GM19438 (cell line): ENCODE results near the gene PRKN.

Source experiments
- ATAC-seq: cut with Tn5 transposase; IDR thresholded peaks from one replicate; pipeline ENCODE4 v1.9.1; 2021; ENCODE audit warnings: low read depth; ENCODE audit not compliant: unreplicated experiment

The PRKN gene

DNA sequence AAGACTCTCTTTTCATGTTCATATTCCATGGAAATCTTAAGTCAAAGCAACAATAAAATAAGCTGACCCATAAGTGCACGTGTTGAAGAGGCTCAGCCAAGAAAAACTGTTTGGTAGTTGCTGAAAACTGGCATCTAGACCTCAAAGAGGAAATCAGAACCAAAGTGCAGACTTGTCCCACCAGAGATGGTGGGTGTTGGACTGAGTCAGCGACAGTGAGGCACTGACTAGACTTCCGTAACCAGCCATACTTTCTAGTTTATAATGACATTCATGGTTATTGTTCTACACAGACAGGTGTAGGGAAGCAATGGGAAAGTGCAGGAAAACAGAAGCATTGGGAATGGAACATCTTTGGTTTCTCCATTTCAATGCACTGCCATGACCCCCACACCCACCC lies 1278.0 kb downstream of the PRKN start:
- ATAC-seq = no peak

- ATAC-seq = no peak
These were observed 1280.6 kb downstream of the PRKN start for GRCh38 chr6:161446949-161447348.

GRCh38 chr6:161446296-161446925 lies 1281.2 kb downstream of the PRKN start:
- no peak for ATAC-seq

GRCh38 chr6:161445021-161445799 lies 1282.4 kb downstream of the PRKN start:
- no peak for ATAC-seq

DNA sequence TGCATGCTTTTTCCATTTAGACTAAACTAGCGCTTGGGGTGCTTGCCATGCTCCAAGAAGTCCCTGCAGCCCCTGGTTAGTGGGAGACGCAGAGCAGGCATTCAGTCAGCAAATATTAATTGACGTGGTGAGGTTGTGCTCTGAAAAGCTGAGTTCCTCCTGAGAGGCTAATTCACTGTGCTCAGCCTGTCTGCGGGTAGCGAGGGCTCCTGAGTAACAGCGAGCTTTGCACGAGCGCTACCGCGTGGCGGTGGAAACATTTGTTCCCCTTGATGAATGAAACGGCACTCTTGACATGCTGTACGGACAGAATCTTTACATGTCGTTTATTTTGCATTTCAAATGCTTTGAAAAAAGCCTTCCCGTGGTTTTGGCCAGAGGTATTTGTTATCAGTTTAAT lies 1283.1 kb downstream of the PRKN start:
- ATAC-seq = no peak

- ATAC-seq = no peak
These were observed 1283.7 kb downstream of the PRKN start for GRCh38 chr6:161443848-161444247.

GRCh38 chr6:161442420-161442819 lies 1285.1 kb downstream of the PRKN start:
- ATAC-seq = no peak

DNA sequence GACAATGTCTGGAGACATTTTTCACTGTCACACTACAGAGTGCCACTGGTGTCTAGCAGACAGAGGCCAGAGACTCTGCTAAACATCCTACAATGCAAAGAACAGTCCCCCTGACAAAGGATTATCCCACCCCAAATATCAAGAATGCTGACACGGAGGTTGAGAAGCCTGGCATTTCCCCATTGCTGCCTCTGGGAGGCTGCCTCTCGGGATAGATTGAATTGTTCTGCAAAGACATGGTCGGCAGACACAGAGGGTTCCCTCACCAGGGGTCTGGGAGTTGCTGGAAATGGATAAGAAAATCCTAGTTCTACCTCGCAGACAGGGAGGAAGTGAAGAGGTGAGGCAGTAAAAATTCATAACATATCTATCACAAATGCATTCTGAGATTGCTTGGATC lies 1287.3 kb downstream of the PRKN start:
- no peak for ATAC-seq

GRCh38 chr6:161439093-161439492 lies 1288.5 kb downstream of the PRKN start:
- no peak for ATAC-seq

GRCh38 chr6:161438430-161439030 lies 1289.0 kb downstream of the PRKN start:
- ATAC-seq = no peak

- no peak for ATAC-seq
These were observed 1289.7 kb downstream of the PRKN start for GRCh38 chr6:161437851-161438250.

- ATAC-seq = no peak
These were observed 1291.3 kb downstream of the PRKN start for GRCh38 chr6:161436106-161436876.

DNA sequence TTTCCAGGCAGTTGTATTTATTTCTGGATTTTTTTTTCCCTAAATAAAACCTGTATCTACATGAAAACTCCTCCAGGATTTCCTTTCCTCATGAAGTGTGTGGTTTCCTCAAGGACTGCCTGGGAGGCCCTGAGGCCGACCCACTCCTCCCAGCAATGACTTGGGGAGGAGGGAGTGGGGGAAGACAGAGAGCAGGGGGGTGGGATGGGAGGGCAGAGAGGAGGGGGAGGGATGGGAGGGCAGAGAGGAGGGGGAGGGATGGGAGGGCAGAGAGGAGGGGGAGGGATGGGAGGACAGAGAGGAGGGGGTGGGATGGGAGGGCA lies 1291.9 kb downstream of the PRKN start:
- ATAC-seq = no peak

- no peak for ATAC-seq
These were observed 1292.4 kb downstream of the PRKN start for GRCh38 chr6:161434921-161435747.

DNA sequence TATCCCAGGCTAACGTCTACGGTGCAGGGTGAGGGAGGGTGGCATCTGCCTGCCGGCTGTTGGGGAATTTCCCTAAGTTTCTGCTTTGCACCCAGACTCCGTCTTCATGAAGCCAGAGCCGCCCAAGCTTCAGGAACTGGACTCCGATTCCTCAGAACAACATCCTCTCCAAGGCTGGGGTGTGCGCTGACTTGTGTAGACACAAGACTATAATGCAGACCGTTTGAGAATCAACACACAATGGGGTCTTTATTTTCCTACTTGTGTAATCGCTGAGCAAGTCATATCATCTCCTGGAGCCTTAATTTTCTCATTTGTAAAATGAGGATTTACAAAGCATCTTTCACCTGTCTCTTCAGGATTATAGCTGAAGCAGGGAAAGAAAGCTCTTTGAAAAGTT lies 1293.2 kb downstream of the PRKN start:
- no peak for ATAC-seq

DNA sequence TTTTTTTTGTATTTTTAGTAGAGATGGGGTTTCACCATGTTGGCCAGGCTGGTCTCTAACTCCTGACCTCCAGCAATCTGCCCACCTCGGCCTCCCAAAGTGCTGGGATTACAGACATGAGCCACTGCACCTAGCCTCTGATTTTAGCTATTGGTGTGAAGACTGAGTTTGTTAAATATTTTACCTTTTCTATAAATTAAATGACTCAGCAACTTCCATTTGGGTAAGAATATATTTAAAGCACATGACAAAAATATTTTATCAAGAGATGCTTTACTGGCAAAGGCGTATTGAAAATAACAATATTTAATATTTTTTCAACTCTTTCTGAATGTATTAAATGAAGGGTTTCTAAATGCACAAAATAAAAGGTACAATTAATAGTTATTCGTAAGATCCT lies 1295.0 kb downstream of the PRKN start:
- no peak for ATAC-seq

DNA sequence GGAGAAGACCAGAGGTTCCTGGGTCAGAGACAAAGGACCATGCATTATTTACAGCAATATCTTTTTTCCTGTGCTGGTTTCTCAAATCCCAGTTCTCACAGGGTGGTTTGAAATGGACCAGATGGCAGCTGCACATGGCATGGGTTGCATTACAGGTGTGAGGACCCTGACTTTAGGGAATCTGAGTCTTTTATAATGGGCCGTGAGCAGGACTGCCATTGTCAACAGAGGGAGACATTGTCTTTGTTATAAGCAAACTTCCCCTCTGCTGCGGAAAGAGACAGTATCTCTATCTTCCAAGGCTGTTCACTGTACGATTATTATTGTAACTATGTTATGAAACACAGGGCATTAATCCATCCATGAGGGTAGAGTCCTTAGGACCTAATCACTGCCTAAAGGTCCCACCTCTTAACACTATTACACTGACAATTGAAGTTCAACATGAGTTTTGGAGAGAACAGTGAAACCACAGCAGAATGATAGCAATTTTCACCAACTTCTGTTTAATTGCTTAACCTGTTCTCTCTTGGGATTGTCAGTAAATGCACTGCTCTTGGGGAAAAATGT lies 1297.6 kb downstream of the PRKN start:
- no peak for ATAC-seq

- ATAC-seq = no peak
These were observed 1303.1 kb downstream of the PRKN start for GRCh38 chr6:161424421-161424820.

GRCh38 chr6:161422710-161423680 lies 1304.6 kb downstream of the PRKN start:
- no peak for ATAC-seq
